HFF-Myc (cell line): ENCODE data around the gene BIRC3.

Experiments
- DNase-seq: peaks from one replicate; pipeline ENCODE4 v3.0.0-alpha.2; 2011; ENCODE audit warnings: low read depth; ENCODE audit errors: extremely low read depth
- H3K4me3 ChIP-seq: replicated peaks from 2 replicates; pipeline ENCODE4 v1.5.1; 2011; ENCODE audit warnings: low read depth, mild to moderate bottlenecking, control low read depth, low read length
- TF ChIP-seq, protein P1 (sequence below): IDR thresholded peaks from 2 replicates; pipeline ENCODE4 v1.5.1; 2012; ENCODE audit warnings: mild to moderate bottlenecking, low read depth, low read length, control low read depth; ENCODE audit errors: missing control alignments

Gene BIRC3

DNA sequence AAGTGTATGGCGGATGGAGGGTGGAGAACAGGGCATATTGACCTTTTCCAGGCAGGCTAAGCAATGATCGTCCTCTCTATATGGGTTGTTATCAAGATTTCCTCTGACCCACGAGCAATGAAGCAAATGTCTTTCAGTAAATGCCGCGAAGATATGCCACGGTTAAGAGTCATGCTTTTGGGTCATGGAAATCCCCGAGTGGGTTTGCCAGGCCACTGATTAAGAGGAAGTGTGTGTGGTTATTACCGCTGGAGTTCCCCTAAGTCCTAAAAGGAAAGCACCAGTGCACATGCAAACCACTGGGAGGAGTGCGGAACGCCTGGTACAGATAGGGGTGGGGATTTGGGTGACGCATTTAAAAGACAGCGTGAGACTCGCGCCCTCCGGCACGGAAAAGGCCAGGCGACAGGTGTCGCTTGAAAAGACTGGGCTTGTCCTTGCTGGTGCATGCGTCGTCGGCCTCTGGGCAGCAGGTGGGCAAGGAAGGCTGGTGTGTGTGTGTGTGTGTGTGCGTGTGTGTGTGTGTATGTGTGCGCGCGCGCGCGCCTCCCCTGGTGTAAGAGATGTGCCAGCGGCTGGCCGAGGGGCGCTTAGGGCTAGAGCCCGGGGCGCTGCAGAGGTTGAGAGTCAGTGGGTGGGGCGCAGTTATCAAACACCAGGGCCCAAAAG is at the start of gene BIRC3:
TSS of gene BIRC3 (plus strand) at position 386 of the 669 bp plus-strand sequence. CDS start 7,026 bp downstream, outside the sequence.
- DNase-seq, result peak; percentile 78
- TF ChIP-seq, protein P1, sequence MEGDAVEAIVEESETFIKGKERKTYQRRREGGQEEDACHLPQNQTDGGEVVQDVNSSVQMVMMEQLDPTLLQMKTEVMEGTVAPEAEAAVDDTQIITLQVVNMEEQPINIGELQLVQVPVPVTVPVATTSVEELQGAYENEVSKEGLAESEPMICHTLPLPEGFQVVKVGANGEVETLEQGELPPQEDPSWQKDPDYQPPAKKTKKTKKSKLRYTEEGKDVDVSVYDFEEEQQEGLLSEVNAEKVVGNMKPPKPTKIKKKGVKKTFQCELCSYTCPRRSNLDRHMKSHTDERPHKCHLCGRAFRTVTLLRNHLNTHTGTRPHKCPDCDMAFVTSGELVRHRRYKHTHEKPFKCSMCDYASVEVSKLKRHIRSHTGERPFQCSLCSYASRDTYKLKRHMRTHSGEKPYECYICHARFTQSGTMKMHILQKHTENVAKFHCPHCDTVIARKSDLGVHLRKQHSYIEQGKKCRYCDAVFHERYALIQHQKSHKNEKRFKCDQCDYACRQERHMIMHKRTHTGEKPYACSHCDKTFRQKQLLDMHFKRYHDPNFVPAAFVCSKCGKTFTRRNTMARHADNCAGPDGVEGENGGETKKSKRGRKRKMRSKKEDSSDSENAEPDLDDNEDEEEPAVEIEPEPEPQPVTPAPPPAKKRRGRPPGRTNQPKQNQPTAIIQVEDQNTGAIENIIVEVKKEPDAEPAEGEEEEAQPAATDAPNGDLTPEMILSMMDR, result no peak
- H3K4me3 ChIP-seq, result peak within 1 kb of the TSS; percentile 53

DNA sequence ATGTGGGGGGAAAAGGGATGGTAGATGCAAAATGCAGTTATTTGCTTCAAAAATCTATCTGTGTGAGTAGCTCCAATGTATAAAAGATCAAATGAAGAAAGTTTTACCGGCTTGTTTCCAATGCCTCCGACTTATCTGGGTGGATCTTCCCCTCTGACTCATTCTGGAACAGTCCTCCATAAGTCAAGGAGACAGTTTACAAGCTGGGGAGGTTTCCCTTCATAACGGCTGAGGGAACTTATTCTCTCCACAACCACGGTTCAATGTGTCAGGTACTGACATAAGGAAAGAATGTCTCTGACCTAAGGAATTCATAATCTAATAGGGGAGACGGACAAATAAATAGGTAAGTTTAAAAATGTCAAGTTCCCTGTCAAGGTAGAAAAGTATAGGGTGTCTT is 49.7 kb upstream of the BIRC3 start:
- no peak for DNase-seq
- H3K4me3 ChIP-seq, result no peak overlapping the region

DNA sequence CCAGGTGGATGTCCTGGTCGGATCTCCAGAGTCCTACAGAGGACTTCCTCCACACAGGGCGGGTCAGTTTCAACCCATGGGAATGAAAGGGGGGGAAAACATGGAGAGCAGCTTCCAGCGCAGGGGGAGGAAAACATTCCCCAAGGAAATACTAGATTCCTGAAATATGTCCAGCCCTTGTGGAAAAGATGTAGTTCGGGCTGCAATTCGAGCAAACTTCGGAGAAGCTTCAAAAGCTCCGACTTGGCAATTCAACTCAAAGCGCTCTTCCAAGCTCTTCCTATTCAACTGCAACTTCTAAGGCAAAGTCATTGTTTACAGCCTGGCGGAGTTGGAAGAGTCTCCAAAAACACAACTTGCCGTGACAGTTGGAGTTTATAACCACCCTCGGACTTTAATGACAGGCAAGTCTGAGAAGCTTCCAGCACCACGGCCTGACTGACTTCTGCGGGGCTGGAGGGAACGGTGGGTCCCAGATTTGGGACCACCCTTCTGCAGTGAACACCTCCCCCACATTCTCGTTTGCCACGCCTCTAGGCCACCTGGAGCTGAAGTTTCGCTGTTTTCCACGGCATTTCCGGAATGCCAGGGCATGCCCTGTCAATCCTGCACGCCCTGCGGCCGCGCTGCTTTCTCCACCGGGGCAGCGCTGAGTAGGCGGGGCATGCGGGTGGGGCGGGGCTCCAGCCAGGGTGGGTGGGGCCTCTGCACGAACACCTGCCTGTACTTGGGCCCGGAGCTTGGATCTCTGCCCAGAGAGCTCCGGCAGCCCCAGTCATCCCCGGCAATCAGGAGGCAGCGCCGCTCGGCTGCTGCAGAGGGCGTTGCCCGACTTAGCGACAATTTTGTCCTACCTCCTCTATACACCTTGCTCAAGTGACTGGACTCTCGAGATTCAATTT is 49.0 kb upstream of the BIRC3 start:
- TF ChIP-seq, protein P1, result no peak
- DNase-seq, result no peak
- no peak overlapping the region for H3K4me3 ChIP-seq

More for the DNA sequence above, 49.7 kb upstream of the BIRC3 start:
- TF ChIP-seq, protein P1, result no peak

DNA sequence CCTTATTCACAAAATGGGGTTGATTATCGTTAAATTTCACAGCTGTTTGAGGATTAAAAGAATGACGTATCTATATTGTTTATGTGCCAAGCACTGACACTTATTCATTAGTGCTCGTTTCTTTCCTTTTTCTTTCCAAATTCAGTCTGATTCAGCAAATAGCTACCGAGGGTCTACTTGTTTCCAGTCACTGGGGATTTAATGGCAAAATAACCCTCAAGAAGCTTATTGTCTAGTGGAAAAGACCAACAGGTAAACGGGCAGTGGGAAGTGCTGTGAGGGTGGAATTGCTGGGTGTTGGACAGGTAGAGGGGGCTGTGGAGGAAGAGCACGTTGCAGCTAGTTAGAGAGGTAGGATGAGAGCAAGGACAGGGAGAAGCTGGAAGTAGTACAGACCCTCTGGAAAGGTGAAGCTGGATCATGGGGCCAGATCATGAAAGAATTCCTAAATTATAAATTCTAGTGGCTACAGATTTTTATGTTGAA is 48.3 kb upstream of the BIRC3 start:
- TF ChIP-seq, protein P1, result no peak
- no peak for DNase-seq
- H3K4me3 ChIP-seq, result no peak overlapping the region

DNA sequence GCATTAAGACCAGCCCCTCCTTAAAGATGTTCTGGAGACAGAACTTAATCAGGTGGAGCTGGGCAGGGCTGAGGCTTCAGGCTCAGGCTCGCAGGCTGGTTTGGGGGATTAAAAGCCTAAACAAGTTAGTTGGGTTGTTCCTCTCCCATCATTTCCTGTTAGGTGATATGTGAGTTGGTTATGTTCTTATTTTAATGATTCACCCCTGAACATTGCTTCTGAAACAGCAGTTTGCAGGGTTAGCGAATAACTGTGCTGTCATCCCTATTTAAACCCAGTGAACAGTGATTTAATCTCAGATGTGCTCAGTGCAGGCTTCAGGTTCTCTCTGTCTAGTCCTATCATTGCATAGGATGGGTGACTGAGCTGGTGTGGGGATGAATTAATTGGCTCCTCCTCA is 47.4 kb upstream of the BIRC3 start:
- TF ChIP-seq, protein P1, result no peak
- H3K4me3 ChIP-seq, result no peak overlapping the region
- DNase-seq, result no peak

DNA sequence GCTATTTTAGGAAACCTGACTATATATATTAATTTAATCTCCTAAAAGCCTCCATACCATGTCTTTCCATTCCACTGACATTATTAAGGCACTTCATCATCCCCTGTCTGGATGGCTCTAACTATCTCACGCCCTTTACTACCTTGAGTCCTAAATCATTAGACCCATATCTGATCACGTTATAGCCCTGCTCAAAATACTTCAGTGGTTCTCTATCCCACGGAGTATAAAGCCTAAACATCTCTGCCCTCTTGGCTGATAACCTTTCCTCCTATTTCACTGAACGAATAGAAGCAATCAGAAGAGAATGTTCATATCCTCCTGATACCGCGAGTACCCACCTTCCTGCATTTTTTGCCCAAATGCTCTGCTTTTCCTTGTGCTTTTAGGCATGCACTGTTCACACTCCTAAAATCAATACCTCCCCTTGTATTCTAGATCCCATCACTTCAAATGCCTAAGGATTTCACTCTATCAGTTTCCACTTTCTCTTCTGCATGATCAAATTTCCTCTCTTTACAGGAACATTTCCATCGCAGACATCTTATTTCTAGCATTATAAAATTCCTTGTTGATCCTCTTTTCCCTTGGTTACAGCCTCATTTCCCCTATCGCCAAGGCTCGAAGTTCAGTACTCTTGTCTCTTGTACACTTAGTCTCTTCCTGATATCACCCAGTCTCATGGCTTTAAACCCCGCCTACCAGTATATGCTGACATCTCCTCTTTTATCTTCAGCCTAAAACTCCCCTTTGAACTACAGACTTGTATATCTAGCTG is 45.0 kb upstream of the BIRC3 start:
- no peak for DNase-seq
- TF ChIP-seq, protein P1, result no peak
- H3K4me3 ChIP-seq, result no peak overlapping the region
